Peyer's patch (tissue), 4 donors: ENCODE measurements around the gene POLR2C. TPM values are rescaled to one million over a fixed set of nuclear protein-coding genes. Genes with fewer than 3 reads are reported as not detected.

Experiments
- DNase-seq, 3 donors: peaks; one replicate each; pipeline ENCODE4 v3.0.0-alpha.2; 2017 to 2019
- H3K27ac ChIP-seq, 4 donors: fragments of 200-600 bp; sonication (generic); one replicate each; pipeline ENCODE4 v1.5.1; 2016 to 2019
- H3K27me3 ChIP-seq, 2 donors: fragments of 200-600 bp; sonication (generic); one replicate each; pipeline ENCODE4 v1.5.1; 2019
- H3K36me3 ChIP-seq, 3 donors: fragments of 200-600 bp; sonication (generic); one replicate each; pipeline ENCODE4 v1.5.1; 2016 to 2019
- H3K4me1 ChIP-seq, 4 donors: fragments of 200-600 bp; sonication (generic); one replicate each; pipeline ENCODE4 v1.5.1; 2016 to 2019
- H3K4me3 ChIP-seq, 4 donors: fragments of 200-600 bp; sonication (generic); 1 replicate in 3 of 4; 2 replicates in 1 of 4; pipeline ENCODE4 v1.5.1; 2016 to 2019; ENCODE audit warnings: mild to moderate bottlenecking in 1 of 4
- H3K9me3 ChIP-seq, 4 donors: fragments of 200-600 bp; sonication (generic); one replicate each; pipeline ENCODE4 v1.5.1; 2016 to 2019; ENCODE audit warnings: mild to moderate bottlenecking in 1 of 4
- POLR2A ChIP-seq, 2 donors: fragments of 450-650 bp; IDR thresholded peaks; one replicate each; pipeline ENCODE4 v1.5.1; 2017; ENCODE audit warnings: antibody characterized with exemption in 2 of 2, mild to moderate bottlenecking in 2 of 2, moderate library complexity in 2 of 2
- total RNA-seq, 4 donors: library from RNA; depleted of rRNA; stranded (reverse); fragments of >200 nt; gene quantifications; one replicate each; pipeline ENCODE4 v1.1.0, GENCODE V29; 2016
- TF ChIP-seq, protein P1 (sequence below), 6 experiments: fragments of 450-650 bp in 4 of 6; fragments of 200-600 bp in 2 of 6; sonication (generic) in 1 of 6; IDR thresholded peaks; one replicate each; pipeline ENCODE4 v1.5.1; 2017 to 2019; ENCODE audit warnings: antibody characterized with exemption in 6 of 6, mild to moderate bottlenecking in 3 of 6, moderate library complexity in 1 of 6

The POLR2C gene
- total RNA-seq, 4 donors from 2014 or later, result 68.0 to 113 (median 84.8) TPM

DNA sequence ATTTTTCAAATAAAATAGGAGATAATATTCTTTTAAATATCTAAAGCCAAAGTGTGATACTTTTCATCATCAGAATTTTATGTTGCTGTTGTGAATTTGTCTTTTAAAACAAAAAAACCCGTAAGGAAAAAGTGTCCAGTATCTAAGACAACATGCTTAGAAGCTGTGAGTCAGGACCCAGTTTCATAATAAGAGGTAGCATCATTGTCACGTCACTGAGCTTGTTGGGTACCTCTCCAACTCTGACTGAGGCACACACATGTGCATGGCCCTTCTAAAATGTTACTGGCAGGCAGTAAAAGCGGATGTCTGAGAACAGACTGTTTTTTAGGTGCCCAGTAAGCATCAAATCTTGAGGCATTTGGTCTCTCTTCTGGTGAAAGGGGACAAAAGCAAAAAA, 17.8 kb upstream of the POLR2C start:
- Histone ChIP-seq H3K27me3 (no peaks in the 10 kb centered on the region), H3K4me1 (peaks cover 0 to 25% (median 6%) of the 10 kb centered on the region in 4 donors), H3K36me3 (peaks cover 0 to 13% (median 0%) of the 10 kb centered on the region in 3 donors), H3K9me3 (peaks cover 0 to 6% (median 0%) of the 10 kb centered on the region in 4 donors), H3K27ac (no peak overlapping the region), H3K4me3 (no peak overlapping the region)
- TF ChIP-seq, protein P1, sequence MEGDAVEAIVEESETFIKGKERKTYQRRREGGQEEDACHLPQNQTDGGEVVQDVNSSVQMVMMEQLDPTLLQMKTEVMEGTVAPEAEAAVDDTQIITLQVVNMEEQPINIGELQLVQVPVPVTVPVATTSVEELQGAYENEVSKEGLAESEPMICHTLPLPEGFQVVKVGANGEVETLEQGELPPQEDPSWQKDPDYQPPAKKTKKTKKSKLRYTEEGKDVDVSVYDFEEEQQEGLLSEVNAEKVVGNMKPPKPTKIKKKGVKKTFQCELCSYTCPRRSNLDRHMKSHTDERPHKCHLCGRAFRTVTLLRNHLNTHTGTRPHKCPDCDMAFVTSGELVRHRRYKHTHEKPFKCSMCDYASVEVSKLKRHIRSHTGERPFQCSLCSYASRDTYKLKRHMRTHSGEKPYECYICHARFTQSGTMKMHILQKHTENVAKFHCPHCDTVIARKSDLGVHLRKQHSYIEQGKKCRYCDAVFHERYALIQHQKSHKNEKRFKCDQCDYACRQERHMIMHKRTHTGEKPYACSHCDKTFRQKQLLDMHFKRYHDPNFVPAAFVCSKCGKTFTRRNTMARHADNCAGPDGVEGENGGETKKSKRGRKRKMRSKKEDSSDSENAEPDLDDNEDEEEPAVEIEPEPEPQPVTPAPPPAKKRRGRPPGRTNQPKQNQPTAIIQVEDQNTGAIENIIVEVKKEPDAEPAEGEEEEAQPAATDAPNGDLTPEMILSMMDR (IDR thresholded peaks at IDR 0.05), result no peak
- TF ChIP-seq POLR2A (IDR thresholded peaks at IDR 0.05), result no peak
- no peak for DNase-seq

DNA sequence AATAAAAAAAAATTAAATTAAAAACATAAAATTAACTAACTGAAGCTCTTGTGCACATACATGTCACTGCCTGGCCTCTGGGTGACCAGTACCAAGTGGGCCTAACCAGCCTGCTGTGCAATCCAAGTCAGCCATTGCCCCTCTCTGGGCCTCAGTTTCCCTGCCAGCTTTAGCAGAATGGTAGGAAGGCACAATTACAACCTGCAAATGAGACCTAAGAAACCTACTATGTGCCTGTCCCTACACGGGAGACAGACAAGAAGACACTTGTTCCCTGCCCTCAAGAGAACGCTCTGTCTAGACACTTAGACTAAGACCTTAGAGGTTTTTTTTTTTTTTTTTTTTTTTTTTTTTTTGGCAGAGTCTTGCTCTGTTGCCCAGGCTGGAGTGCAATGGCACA, 17.0 kb upstream of the POLR2C start:
- Histone ChIP-seq H3K4me1 (peaks cover 0 to 25% (median 6%) of the 10 kb centered on the region in 4 donors), H3K36me3 (peaks cover 0 to 5% (median 0%) of the 10 kb centered on the region in 3 donors), H3K4me3 (no peak overlapping the region), H3K9me3 (no peaks in the 10 kb centered on the region), H3K27me3 (no peaks in the 10 kb centered on the region), H3K27ac (no peak overlapping the region)
- TF ChIP-seq, protein P1 (IDR thresholded peaks at IDR 0.05), result no peak
- no peak for TF ChIP-seq POLR2A (IDR thresholded peaks at IDR 0.05)
- no peak for DNase-seq

DNA sequence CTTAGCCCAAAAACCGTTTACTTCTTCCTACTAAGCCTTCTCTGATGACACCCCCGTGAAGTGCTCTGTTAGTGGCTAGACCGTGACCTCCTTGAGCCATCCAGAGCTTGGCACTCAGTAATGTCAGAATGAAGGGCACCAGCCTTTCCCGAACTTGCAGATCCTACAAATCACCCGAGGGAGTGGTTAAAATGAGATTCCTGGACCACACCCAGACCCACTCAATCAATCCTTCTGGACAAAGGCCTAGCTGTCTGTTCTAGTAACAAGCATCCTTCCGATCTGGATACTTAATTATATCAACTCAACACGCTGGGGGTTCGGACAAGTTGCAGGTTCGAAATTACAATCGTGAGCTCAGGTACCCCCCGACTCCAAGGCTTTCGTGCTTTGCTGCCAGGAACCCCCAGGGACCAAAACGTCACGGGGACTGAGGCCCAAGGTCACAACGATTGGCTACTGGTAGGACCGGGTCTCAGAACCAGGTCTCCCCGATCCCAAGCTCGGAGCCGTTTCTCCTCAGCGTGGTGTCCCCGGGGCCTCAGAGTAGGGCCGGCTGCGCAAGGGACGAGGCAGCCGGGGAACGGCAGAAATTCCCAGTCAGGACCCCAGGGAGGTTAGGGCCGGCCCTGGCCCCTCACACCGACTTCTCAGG, 15.8 kb upstream of the POLR2C start:
- DNase-seq, result peak in 2 of 3 donors; percentile 30 to 54
- no peaks in the 10 kb centered on the region for H3K27me3 ChIP-seq
- no peak for TF ChIP-seq POLR2A (IDR thresholded peaks at IDR 0.05)
- TF ChIP-seq, protein P1 (IDR thresholded peaks at IDR 0.05), result no peak
- no peaks in the 10 kb centered on the region for H3K9me3 ChIP-seq
- peak overlapping the region; percentile 75 to 88 (median 84) for H3K27ac ChIP-seq
- H3K4me1 ChIP-seq, result peaks cover 0 to 25% (median 6%) of the 10 kb centered on the region in 4 donors
- H3K4me3 ChIP-seq, result peak overlapping the region; percentile 60 to 93 (median 82)
- peaks cover 0 to 11% (median 0%) of the 10 kb centered on the region in 3 donors for H3K36me3 ChIP-seq

DNA sequence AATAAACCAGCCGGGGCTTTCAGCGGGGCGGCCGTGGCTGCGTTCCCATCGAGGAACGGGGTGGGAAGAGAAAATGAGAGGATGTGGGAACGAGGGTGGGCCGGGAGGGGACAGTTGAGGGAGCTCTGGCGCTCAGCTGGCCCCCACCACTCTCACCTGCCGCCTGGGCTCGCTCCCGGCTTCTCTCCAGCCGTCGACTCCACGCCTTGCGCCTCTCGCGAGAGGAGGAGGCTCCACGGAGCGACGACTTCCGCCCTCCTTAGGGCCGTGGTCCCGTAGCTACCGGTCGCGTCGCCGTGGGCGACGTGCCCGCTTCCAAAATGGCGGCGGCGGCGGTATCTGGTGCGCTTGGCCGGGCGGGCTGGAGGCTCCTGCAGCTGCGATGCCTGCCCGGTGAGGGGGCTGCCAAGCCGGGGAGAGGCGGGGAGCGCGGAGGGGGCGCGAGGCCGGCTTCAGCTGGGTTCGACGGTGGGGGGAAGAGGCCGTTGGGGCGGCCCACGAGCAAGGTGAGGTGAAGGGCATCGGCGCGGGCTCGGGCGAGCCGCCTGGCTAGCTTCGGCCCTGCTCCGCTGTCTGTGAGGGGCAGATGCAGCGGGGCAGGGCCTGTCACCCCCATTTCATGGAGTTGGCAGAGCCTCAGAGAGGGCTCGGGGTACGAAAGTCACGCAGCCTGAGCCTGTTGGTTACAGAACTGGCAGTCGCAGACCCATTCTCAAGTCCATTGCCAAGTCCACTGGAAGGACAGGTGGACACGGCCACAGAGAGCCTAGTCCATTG, 15.1 kb upstream of the POLR2C start, which contains the start of the genes CIAPIN1 and COQ9:
TSS of gene CIAPIN1 (minus strand) at position 200 of the 777 bp plus-strand sequence. CDS start 6,457 bp downstream, outside the sequence.
TSS of gene COQ9 (plus strand) at position 294 of the 777 bp plus-strand sequence. CDS start at position 321, 27 bp downstream.
- no peaks in the 10 kb centered on the region for H3K9me3 ChIP-seq
- H3K4me1 ChIP-seq, result peaks cover 0 to 25% (median 6%) of the 10 kb centered on the region in 4 donors
- peak; percentile 93 to 98 (median 95) for DNase-seq
- H3K27me3 ChIP-seq, result no peaks in the 10 kb centered on the region
- H3K27ac ChIP-seq, result peak within 1 kb of the TSS; percentile 75 to 88 (median 84)
- TF ChIP-seq POLR2A (IDR thresholded peaks at IDR 0.05), result peak; percentile 88 to 91
- TF ChIP-seq, protein P1 (IDR thresholded peaks at IDR 0.05), result no peak
- H3K36me3 ChIP-seq, result peaks cover 0 to 18% (median 0%) of the 10 kb centered on the region in 3 donors
- H3K4me3 ChIP-seq, result peak within 1 kb of the TSS; percentile 60 to 93 (median 82)

DNA sequence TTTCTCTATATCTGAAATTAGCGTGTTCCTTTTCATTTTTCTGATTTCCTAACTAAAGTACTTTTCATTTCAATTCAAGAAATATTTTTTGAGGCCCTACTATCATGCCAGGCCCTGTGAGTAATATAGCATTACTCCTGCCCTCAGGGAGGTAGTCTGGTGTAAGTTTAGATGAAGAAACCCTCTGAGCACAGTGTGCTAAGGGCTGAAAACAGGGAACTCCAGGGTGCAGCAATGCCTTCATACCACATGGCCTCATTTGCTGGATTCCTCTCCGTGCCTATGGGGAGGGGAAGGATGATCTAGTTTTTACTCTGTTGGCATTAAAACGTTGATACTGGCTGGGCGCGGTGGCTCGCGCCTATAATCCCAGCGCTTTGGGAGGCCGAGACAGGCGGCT, 10.5 kb upstream of the POLR2C start:
- Histone ChIP-seq H3K36me3 (peaks cover 0 to 64% (median 0%) of the 10 kb centered on the region in 3 donors), H3K4me3 (no peak overlapping the region), H3K27me3 (no peaks in the 10 kb centered on the region), H3K4me1 (peaks cover 0 to 16% (median 2%) of the 10 kb centered on the region in 4 donors), H3K9me3 (no peaks in the 10 kb centered on the region), H3K27ac (no peak overlapping the region)
- no peak for DNase-seq
- TF ChIP-seq, protein P1 (IDR thresholded peaks at IDR 0.05), result no peak
- TF ChIP-seq POLR2A (IDR thresholded peaks at IDR 0.05), result no peak
